Calu3 (cell line): ENCODE data around the gene LIMCH1. TPM values are rescaled to one million over a fixed set of nuclear protein-coding genes. Genes with fewer than 3 reads are reported as not detected.

ENCODE experiments used
- BruUV-seq: library from RNA; stranded (reverse); fragments of 400-500 nt; replicated peaks from 2 replicates; lab custom pipeline; 2021; lab: Mats Ljungman, UMichigan
- CTCF ChIA-PET: fragments of 300-600 bp; sonication (Branson Sonifier 250); formaldehyde crosslinking; loops from one replicate; lab custom pipeline; 2022; ENCODE audit warnings: antibody characterized with exemption; lab: Charles Lee
- DNase-seq: peaks from one replicate; pipeline ENCODE4 v3.0.0; 2022
- H3K27ac Mint-ChIP-seq: one replicate; pipeline ENCODE4 v1.8.0; 2022; ENCODE audit warnings: mixed read lengths; ENCODE audit not compliant: unreplicated experiment
- H3K27me3 Mint-ChIP-seq: one replicate; pipeline ENCODE4 v1.8.0; 2022; ENCODE audit warnings: mixed read lengths; ENCODE audit not compliant: unreplicated experiment
- H3K36me3 Mint-ChIP-seq: one replicate; pipeline ENCODE4 v1.8.0; 2022; ENCODE audit warnings: mild to moderate bottlenecking, moderate library complexity, mixed read lengths; ENCODE audit not compliant: insufficient read depth, unreplicated experiment
- H3K4me1 Mint-ChIP-seq: one replicate; pipeline ENCODE4 v1.8.0; 2022; ENCODE audit warnings: mild to moderate bottlenecking, low read depth, mixed read lengths; ENCODE audit not compliant: unreplicated experiment
- H3K4me3 Mint-ChIP-seq: one replicate; pipeline ENCODE4 v1.8.0; 2022; ENCODE audit warnings: mild to moderate bottlenecking, low read depth, moderate library complexity, mixed read lengths; ENCODE audit not compliant: unreplicated experiment
- H3K9me3 Mint-ChIP-seq: one replicate; pipeline ENCODE4 v1.8.0; 2022; ENCODE audit warnings: low read depth, mixed read lengths; ENCODE audit not compliant: unreplicated experiment
- CTCF ChIP-seq: fragments of 200-600 bp; IDR thresholded peaks from one replicate; pipeline ENCODE4 v1.8.0; 2022; ENCODE audit warnings: antibody characterized with exemption; ENCODE audit not compliant: unreplicated experiment
- intact Hi-C: fragments of 100-400 bp; cut with micrococcal nuclease; formaldehyde crosslinking; loops from one replicate; pipeline ENCODE4 v1.10.0; 2022; ENCODE audit not compliant: unreplicated experiment
- total RNA-seq: library from RNA; stranded (reverse); gene quantifications from 2 replicates; pipeline ENCODE4 v1.2.3, GENCODE V29; 2022

LIMCH1 gene
- total RNA-seq, 1 experiment from 2014 or later: 78.7 TPM

- CTCF ChIA-PET: no interaction called here
- Mint-ChIP-seq H3K9me3 (no peaks in the 10 kb centered on the region), H3K27me3 (peaks cover 18% of the 10 kb centered on the region), H3K36me3 (no peaks in the 10 kb centered on the region), H3K4me1 (no peaks in the 10 kb centered on the region), H3K4me3 (no peak overlapping the region), H3K27ac (no peak overlapping the region)
- no peak for DNase-seq
- intact Hi-C loops: no loop called here
- BruUV-seq: no TSS peak
- TF ChIP-seq CTCF: no peak
Measured at GRCh38 chr4:41715155-41715554, 177.2 kb downstream of the LIMCH1 start.

- no peak overlapping the region for H3K27ac Mint-ChIP-seq
Measured at GRCh38 chr4:41718907-41719306, 180.9 kb downstream of the LIMCH1 start.

GRCh38 chr4:41719417-41719816 is 181.5 kb downstream of the LIMCH1 start:
- intact Hi-C loops: no loop called here
- no peaks in the 10 kb centered on the region for H3K9me3 Mint-ChIP-seq
- H3K36me3 Mint-ChIP-seq: no peaks in the 10 kb centered on the region
- H3K4me3 Mint-ChIP-seq: no peak overlapping the region
- H3K27ac Mint-ChIP-seq: no peak overlapping the region
- no peak for TF ChIP-seq CTCF
- no peak for DNase-seq
- CTCF ChIA-PET: no interaction called here
- H3K4me1 Mint-ChIP-seq: no peaks in the 10 kb centered on the region
- no TSS peak for BruUV-seq
- H3K27me3 Mint-ChIP-seq: peaks cover 32% of the 10 kb centered on the region

More at GRCh38 chr4:41718907-41719306, 180.9 kb downstream of the LIMCH1 start:
- no TSS peak for BruUV-seq
- CTCF ChIA-PET: no interaction called here
- no peaks in the 10 kb centered on the region for H3K4me1 Mint-ChIP-seq
- peaks cover 30% of the 10 kb centered on the region for H3K27me3 Mint-ChIP-seq
- H3K36me3 Mint-ChIP-seq: no peaks in the 10 kb centered on the region
- intact Hi-C loops: no loop called here
- H3K4me3 Mint-ChIP-seq: no peak overlapping the region
- H3K9me3 Mint-ChIP-seq: no peaks in the 10 kb centered on the region
- no peak for TF ChIP-seq CTCF
- no peak for DNase-seq

DNA sequence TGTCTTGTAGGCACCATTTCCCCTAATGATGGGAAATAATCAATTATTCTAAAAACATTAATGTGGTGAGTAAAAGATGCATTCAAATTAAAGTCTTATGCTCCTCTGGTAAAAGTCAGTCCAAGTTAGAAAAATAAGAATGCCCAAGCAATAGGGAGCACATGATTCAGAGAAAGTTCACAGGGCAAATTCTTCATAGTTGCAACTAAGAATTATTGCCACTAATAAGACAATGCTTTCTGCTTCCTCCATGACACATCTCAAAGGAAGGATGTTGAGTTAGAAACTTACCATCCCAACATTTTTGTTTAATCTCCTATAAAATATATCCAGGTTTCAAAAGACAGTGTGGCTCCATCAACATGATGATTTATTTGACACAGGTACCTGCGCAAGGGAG is 184.2 kb downstream of the LIMCH1 start:
- H3K9me3 Mint-ChIP-seq: peaks cover 5% of the 10 kb centered on the region
- intact Hi-C loops: no loop called here
- no peak for TF ChIP-seq CTCF
- peaks cover 43% of the 10 kb centered on the region for H3K27me3 Mint-ChIP-seq
- H3K36me3 Mint-ChIP-seq: no peaks in the 10 kb centered on the region
- no TSS peak for BruUV-seq
- no peak overlapping the region for H3K4me3 Mint-ChIP-seq
- no peak overlapping the region for H3K27ac Mint-ChIP-seq
- CTCF ChIA-PET: no interaction called here
- no peaks in the 10 kb centered on the region for H3K4me1 Mint-ChIP-seq
- DNase-seq: no peak
